NCI-H2029 treated with DMSO at 0.1 percent for 48 hours (cell line): ENCODE measurements around the gene TNPO1.
"Not testable (repeated sequence)": the region's sequence is repeated elsewhere in the genome, so short reads cannot be mapped to it uniquely, and the experiment has no call there.

Source experiments
- DNase-seq: peaks from one replicate; lab custom pipeline; 2025; lab: John Stamatoyannopoulos, UW

The TNPO1 gene

DNA sequence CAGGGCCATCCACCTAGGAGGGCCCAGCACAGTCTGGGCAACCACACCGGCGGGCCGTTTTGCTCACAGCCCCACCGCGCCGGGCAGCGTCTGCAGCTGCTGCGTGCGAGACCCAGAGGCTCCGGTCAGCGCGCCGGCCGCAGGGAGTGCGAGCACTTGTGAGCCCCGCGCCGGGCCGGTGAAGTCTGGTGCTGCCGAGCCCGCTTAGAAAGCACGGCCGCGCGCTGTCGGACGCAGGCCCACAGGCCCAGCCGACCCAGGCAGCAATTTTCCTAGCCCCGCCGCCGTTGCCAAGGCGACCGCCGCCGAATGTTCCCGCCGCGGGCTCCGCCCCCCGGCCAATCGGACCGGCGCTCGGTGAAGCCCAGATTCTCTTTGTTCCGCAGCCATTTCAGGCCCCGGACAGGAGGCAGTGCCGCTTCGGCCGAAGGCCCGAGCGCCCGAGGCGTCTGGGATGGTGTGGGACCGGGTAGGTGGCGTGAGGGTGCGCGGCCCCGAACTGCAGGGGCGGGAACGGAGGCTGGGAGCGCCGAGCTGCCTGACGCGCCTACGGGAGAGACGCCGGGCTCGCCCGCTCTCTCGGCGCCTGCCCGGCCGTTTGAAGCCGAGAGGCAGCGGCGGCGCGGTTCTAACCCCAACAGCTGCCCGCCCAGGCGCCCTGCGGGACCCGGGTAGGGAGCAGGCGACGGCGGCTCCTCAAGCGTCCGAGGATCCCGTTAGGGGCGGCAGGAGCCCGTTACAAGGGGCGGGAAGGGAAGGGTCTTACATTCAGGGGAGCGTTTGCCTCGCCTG is at the start of gene TNPO1:
Gene TNPO1, plus strand, starts transcription at position 378 of the 792 bp plus-strand sequence. Its CDS starts 77 bp downstream, at position 455.
- DNase-seq = peak; percentile 86

DNA sequence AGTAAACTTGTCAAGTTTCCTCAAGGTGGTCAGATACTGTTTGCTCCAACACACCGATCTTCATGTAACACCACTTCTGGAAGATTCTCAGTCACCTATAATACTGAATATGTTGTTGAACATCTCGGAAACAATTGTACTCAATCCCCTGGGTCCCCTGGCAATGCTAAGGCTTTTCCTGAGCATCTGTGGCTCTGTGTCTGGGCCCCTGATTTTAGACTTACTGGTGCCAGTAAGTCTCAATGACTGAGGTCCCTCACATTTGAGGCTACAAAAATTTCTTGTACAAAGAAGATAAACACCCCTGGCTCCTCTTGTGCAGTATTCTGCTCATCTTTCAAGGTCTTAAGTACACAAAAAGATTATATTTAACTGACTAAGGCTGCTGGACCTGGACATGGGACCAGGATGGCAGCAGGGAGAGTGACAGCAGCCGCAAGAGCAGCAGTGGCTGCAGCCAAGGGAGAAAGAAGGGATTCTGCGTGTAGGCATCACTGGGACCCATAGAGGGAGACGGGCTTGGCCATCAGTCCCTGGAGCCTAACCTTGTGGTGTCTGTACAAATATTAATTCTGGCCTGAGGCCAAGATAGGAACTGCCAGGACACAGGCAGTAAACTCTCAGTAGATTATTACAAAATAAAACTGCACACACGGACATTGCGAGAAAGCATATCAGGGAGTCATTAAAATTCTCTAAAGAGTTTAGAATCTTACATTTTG is 49.0 kb upstream of the TNPO1 start:
- DNase-seq = peak; percentile 94

DNA sequence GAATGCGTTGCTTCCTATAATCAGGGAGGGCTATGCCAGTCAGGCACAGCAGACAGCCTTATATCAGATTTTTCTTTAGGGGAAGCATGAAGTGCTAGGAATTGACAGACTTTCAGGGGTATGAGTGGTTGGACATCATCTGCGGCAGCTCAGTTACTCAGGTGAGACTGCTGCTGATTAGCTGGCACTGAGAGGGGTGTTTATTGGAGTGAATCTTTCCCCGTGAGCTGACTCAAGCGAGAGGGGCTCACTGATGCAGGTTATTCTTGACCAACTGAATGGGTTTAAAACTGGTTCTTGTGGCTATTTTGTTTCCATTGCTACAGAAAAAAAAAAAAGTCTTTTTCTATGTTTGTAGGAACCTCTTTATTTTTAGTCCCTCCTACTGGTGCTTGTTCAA is 46.2 kb upstream of the TNPO1 start:
- DNase-seq = no peak

DNA sequence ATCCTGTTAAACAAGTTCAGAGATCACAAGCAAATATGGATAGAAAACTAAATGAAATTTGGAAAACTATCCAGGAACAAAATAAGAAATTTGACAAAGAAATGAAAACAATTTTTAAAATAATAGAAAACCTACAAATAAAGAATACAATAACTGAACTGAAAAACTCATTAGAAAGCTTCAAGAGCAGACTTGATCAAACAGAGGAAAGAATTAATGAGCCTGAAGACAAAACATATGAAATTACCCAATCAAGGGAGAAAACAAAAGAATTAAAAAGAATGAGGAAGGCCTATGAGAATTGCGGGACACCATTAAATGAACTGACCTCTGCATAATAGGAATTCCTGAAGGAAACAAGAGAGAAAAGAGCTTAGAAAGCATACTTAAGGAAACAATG is 39.8 kb upstream of the TNPO1 start:
- no peak for DNase-seq

DNA sequence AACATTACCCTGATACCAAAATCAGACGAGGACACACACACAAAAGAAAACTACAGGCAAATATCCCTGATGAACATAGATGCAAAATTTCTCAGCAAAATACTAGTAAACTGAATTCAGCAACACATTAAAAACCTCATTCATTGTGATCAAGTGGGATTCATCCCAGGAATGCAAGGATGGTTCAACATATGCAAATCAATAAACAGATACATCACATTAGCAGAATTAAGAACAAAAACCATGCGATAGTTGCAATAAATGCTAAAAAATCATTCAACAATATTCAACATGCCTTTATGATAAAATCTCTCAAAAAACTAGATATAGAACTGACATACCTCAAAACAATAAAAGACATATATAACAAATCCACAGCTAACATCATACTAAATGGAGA is 36.9 kb upstream of the TNPO1 start:
- DNase-seq = no peak

DNA sequence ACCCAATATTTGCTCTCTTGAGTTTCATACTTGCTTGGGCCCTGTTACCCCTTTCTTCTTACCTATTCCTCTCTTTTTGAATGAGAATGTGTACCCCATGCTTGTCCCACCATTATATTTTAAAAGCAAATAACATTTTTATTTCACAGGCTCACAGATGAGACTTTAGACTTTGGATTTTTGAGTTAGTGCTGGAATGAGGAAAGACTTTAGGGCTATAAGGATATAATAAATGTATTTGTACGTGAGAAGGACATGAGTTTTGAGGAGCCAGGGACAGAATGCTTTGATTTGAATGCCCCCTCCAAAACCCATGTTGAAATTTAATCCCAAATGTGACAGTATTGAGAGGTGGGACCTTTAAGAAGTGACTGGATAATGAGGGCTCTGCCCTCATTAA is 33.1 kb upstream of the TNPO1 start:
- DNase-seq = no peak

DNA sequence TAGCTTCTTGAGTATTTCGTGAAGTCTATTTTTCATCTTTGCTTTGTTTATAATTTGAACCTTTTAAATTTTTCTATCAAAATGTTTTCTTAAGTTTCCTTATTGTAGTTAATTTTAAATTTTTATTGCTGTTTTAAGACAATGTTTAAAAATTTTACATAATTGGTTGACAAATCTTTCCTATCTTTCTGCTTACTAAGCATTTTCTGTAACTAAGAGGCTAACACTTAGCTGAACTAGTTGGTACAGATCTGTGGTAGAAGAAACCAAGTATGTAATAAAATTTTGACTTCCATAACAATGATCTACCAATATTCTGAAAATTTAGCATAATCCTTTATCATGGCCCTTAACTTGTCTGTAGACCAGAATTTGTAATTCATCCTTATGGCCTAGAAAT is 32.3 kb upstream of the TNPO1 start:
- DNase-seq = no peak

DNA sequence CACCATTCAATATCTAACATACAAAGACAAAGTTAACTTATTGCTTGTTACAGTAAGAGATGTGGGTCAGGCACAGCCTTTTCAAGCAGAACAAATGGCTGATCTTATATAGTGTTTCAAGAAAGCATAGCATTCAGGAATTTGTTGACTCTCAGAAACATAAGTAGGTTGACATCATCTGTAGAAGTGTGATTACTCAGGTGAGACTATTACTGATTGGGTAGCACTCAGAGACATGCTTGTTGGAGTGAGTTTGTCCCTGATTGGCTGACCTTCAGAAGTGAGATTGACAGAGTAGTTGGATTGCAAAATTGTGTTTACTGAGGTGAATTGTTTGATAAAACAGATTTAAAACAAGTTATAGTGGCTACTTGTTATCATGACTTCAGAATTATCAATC is 30.7 kb upstream of the TNPO1 start:
- DNase-seq = no peak

DNA sequence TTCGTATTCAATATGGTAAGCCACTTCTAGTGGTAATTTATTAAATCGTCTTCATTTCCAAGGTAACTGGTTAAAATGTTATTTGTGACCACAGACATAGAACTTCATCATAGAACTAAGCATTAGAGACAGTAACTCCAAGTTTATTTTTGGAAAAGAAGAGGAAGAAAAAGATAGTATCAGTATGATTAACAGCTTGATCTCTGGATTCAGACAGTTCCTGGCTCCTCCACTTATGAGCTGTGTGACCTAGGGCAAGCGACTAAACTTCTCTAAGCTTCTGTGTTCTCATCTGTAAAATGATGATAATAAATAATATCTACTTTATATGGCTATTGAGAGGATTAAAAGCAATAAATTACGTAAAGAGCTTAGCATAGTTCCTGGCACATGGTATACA is 29.8 kb upstream of the TNPO1 start:
- DNase-seq = no peak

DNA sequence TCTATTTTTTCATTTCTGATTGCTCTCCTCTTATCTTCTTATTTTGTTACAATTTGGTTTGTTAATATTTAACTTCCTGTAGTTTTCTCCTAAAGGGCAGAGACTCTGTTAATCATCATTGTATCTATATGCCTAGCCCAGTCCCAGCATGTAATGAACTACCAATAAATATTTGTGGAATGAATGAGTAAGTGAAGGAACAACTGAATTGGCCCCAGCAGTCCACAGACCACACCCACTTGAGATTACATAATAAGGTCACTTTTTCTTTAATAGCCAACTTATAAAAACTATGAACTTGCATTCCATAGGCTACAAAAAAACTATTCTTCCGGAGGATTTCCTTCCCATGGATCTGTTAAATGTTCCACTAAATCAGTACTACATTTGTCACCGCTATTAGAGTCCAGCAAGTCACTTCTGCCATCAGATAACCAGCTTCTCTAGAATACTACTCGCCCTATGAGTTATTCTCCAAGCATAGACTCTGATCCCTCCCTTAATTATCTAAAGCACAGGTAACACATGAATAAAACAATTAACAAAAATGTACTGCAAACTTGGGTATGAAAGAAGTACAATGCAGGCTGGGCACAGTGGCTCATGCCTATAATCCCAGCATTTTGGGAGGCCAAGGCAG is 27.5 kb upstream of the TNPO1 start:
- no peak for DNase-seq

DNA sequence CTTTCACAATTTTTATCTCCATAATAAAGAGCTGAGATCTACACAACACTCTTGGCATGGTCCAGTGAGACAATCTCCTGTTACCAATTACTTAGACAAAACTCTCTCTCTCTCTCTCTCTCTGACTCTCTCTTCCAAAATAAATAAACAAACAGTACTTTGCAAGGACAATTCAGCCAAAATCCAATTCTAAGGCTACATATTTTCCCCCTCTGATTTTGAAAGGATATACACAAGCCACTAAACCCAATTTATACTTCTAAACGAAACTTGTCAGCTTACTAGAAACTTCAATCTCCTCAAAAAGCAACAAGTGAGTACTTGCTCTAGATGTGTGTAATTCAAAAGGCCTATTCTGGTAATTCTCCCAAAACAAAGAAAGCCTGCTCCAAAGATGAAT is 26.3 kb upstream of the TNPO1 start:
- no peak for DNase-seq

DNA sequence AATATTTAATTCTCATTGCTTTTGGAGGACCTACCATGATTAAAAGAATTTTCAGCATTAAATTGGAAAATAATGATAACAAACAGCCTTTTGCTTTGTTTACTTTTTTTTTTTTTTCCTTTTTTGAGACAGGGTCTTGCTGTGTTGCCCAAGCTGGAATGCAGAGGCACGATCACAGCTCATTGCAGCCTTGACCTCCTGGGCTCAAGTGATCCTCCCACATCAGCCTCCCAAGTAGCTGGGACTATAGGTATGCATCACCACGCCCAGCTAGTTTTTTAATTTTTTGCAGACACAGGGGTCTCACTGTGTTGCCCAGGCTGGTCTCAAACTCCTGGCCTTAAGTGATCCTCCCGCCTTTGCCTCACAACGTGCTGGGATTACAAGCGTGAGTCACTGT is 23.8 kb upstream of the TNPO1 start:
- not testable (repeated sequence) for DNase-seq

DNA sequence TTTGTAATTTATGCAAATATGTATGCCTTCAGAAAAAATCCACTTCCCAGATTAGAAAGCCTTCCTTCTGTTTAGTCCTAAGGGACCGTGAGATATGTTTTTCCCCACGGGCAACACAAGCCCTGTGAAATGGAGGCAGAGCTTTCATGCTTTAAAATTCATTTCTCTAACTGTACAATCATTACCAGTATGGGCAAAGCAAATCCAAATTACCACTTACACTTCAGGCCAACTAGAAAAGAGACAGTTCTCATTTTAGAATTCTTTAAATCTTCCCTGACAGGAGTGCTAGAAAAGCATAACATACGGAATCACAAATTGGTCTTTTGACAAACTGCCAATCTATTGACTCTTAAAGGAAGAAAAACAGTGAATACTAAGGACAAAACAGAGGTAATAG is 20.5 kb upstream of the TNPO1 start:
- DNase-seq = no peak

DNA sequence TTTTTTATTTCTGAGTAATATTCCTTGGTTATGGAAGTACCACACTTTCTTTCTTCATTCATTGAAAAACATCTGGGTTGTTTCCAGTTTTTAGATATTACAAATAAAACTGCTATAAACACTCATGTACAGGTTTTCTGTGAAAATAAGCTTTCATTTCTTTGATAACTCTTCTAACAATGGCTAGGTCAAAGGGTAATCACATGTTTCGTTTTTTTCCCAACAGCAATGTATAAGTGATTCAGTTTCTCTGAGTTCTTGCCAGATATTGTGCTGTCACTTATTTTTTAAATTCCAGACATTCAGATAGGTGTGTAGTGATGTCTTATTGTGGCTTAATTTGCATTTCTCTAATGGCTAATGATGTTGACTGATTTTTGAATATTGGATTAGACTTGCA is 16.7 kb upstream of the TNPO1 start:
- DNase-seq = no peak

DNA sequence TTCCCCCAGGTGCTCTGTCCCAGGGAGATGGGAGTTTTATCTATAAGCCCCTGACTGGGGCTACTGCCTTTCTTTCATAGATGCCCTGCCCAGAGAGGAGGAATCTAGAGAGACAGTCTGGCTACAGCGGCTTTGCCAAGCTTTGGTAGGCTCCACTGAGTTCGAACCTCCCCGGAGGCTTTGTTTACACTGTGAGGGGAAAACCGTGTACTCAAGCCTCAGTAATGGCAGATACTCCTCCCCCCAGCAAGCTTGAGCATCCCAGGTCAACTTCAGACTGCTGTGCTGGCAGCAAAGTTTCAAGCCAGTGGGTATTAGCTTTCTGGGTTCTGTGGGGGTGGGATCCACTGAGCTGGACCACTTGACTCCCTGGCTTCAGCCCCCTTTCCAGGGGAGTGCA is 7.8 kb upstream of the TNPO1 start:
- not testable (repeated sequence) for DNase-seq

DNA sequence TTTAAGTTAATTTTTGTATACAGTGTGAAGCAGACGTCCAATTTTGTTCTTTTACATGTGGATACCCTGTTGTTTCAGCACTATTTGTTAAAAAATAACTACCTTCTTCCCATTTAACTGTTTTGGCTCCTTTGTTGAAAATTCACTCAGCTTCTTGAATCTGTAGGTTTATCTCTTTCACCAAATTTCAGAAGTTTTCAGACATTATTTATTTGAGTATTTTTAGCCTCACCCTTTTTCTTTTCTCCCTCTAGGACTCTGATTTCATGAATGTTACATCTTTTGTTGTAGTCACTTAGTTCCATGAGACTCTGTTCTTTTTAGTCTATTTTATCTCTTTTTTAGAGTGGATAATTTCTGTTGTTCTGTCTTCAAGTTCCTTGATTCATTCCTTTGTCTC is 4.6 kb upstream of the TNPO1 start:
- no peak for DNase-seq

DNA sequence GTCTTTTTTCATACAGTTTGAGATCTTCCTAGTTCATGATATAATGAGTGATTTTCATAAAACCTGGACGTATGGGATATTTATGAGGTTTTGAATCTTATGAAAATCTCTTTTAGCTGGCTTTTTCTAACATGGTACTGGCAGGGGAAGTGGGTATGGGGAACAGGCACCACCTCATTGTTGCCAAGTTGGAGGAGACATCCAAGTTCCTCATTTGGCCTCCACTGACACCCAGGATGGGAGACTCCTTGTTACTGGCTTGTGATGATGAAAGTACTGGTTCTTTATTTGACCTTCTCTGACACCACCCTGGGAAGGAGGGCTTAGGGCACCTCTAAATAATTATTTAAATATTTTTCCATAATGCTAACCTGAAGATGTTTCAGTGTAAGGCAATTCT is 4.0 kb upstream of the TNPO1 start:
- DNase-seq = no peak

DNA sequence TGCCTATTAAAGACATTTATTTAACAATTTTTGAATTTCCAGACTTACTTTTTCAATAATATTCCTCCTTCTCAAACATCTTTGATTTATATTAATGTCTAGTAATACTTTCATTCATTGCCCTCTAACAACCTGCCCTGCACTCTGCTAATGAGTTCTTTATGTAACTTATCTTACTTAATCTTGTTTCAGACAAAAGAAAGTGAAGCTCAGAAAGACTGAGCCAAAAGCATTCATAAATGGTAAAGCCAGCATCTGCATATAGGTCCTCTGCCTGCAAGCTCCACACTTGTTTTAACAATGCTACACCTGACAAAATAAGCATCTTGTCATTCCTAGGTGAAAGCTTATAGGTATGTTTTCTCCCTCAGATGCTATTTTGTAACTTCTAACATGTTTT is 2.4 kb upstream of the TNPO1 start:
- no peak for DNase-seq

DNA sequence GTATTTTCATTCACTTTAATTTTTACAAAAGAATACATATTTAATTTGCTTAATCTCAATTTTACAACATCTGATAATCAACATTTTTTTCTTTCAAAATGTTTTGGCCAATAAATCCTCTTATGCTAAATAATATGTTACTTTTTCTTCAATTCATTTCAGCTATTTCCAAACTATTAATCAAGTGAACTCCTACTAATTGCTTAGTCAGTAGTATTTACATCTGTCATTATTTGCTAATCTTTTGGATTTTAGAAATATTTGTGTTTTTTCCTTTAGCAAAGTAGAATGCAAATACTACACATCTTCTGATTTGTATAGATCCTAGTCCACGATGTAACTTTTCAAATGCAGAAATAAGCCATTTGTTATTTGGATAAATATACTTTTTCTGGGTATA is 1.6 kb upstream of the TNPO1 start:
- DNase-seq = no peak

DNA sequence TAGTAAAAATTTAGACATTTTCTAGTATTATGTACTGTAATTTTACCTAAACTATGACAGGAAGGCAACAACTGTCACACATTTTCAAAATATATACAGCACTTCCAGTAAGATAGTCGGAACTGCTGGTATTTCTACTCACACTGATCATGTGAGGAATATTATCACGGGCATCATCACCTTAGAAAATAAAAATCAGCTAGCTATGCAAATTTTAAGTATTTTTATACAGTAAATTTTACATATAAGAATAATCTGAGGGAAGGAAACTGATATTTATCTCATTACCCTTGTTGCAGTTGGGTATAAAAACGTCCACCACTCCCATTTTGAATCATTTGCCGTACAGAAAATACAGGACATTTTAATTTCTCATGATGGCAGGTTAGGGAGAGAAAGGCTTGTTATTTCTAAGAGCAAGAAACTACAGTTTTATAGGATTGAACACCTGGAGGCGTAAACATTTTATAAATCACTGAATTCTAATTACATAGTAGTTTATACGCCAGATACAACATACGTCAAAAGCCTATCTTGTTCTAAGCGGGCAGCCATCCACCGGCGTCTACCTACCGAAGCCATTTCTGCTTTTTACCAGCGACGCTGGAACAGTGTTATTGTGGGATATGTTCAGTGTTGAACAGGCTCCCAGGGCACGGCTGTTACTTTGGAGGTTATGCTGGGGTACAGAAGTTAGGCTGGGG is 729 bp upstream of the TNPO1 start:
- DNase-seq = peak; percentile 82

DNA sequence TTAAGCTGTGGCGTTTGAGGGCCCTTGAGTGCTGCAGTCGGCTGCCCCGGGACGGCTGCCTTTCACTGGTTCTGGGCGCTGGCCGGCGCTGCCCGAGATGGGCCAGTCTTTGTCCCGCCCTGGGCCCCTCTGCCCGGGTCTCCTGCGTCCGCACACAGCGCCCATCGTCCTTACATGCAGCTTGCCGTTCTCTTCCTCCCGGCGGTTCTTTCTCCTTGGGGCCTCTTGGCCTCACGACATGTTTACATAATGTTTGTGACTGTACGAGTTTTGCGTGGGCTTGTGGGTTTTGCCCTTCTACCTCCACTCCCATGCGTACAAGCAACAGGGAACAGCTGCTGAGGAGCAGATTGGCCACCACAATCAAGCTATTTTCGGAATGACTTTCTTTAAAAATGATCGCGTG is 618 bp downstream of the TNPO1 start:
- no peak for DNase-seq

DNA sequence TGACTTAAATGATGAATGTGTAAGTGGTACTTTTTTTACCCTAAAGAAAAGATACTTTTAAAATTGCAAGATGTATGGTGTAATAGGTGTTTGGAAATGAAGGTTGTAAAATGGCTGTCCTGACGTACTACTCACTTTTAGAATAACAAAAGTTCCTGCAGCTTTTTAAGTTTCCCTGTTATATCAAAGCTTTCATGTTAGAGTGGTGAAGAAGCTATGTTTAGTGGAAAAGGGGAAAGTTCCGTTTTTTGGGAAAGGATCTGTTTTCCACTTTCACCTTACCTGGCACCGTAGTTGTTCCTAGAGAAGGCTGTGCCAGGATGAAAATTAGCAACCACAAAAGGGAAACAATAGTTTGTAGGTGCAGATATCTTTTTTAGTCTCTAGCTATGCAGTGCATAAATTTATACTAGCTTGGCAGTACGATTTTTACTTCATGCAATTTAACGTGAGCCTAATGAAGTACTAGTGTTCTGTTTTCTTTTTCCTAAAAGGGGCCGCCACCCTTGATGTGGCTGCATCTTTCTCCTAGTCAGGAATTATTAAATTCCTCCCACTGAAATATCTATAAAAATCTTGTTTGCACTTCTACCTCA is 1.3 kb downstream of the TNPO1 start:
- no peak for DNase-seq
